ENCODE results near the gene CHN1.

- no peak for TF ChIP-seq POLR2A (IDR thresholded peaks at IDR 0.05)
- no peak for TF ChIP-seq CTCF (IDR thresholded peaks at IDR 0.05)
Observed at GRCh38 chr2:175015340-175015739, 10.2 kb upstream of the CHN1 start.

Measured in esophagus squamous epithelium (tissue), 4 donors.